ENCODE results near the gene LOC128125822.

LOC128125822 gene

GRCh38 chr6:63578757-63579156 lies 6.5 kb downstream of the LOC128125822 start:
- Histone ChIP-seq H3K4me3 (no peak overlapping the region), H3K27ac (no peak overlapping the region), H3K36me3 (peaks cover 2 to 7% of the 10 kb centered on the region in 2 donors), H3K4me1 (replicated peaks) (no peaks in the 10 kb centered on the region), H3K9me3 (no peaks in the 10 kb centered on the region), H3K27me3 (replicated peaks; ENCODE audit: insufficient read depth) (no peaks in the 10 kb centered on the region)
- TF ChIP-seq POLR2AphosphoS5 (IDR thresholded peaks at IDR 0.05) (no peak), POLR2A (IDR thresholded peaks at IDR 0.05) (no peak), CTCF (IDR thresholded peaks at IDR 0.05) (no peak)
- WGBS, result 96% methylated on average over 2 of the region's 2 CpGs
- no peak for DNase-seq (ENCODE audit: low spot score)
- intact Hi-C loops (cut with DNase I), result no loop called here

GRCh38 chr6:63579937-63580703 lies 7.8 kb downstream of the LOC128125822 start:
- Histone ChIP-seq H3K36me3 (peaks cover 2 to 7% of the 10 kb centered on the region in 2 donors), H3K27me3 (replicated peaks; ENCODE audit: insufficient read depth) (no peaks in the 10 kb centered on the region), H3K4me1 (replicated peaks) (no peaks in the 10 kb centered on the region), H3K27ac (no peak overlapping the region), H3K9me3 (no peaks in the 10 kb centered on the region), H3K4me3 (no peak overlapping the region)
- DNase-seq (ENCODE audit: low spot score), result no peak
- intact Hi-C loops (cut with DNase I), result no loop called here
- WGBS, result 96% methylated on average over 6 of the region's 6 CpGs
- no peak for TF ChIP-seq POLR2AphosphoS5 (IDR thresholded peaks at IDR 0.05)
- TF ChIP-seq POLR2A (IDR thresholded peaks at IDR 0.05), result no peak
- TF ChIP-seq CTCF (IDR thresholded peaks at IDR 0.05), result no peak

GRCh38 chr6:63580704-63580961 lies 8.4 kb downstream of the LOC128125822 start:
- no peak overlapping the region for H3K27ac ChIP-seq
- TF ChIP-seq POLR2A (IDR thresholded peaks at IDR 0.05), result no peak
- no peak for TF ChIP-seq CTCF (IDR thresholded peaks at IDR 0.05)
- no peak for TF ChIP-seq POLR2AphosphoS5 (IDR thresholded peaks at IDR 0.05)
- no peaks in the 10 kb centered on the region for H3K27me3 ChIP-seq (replicated peaks; ENCODE audit: insufficient read depth)
- no peaks in the 10 kb centered on the region for H3K4me1 ChIP-seq (replicated peaks)
- peaks cover 2 to 7% of the 10 kb centered on the region in 2 donors for H3K36me3 ChIP-seq
- no peak for DNase-seq (ENCODE audit: low spot score)
- no peaks in the 10 kb centered on the region for H3K9me3 ChIP-seq
- WGBS, result 85% methylated on average over 3 of the region's 3 CpGs
- no peak overlapping the region for H3K4me3 ChIP-seq
- intact Hi-C loops (cut with DNase I), result no loop called here

- Histone ChIP-seq H3K4me3 (no peak overlapping the region), H3K9me3 (no peaks in the 10 kb centered on the region), H3K4me1 (replicated peaks) (no peaks in the 10 kb centered on the region), H3K27ac (no peak overlapping the region), H3K36me3 (peaks cover 2 to 7% of the 10 kb centered on the region in 2 donors), H3K27me3 (replicated peaks; ENCODE audit: insufficient read depth) (no peaks in the 10 kb centered on the region)
- no peak for DNase-seq (ENCODE audit: low spot score)
- no peak for TF ChIP-seq POLR2A (IDR thresholded peaks at IDR 0.05)
- intact Hi-C loops (cut with DNase I), result no loop called here
- 93% methylated on average over 2 of the region's 2 CpGs for WGBS
Observed at GRCh38 chr6:63581355-63582013, 9.2 kb downstream of the LOC128125822 start.

GRCh38 chr6:63582579-63583231 lies 10.4 kb downstream of the LOC128125822 start:
- TF ChIP-seq POLR2A (IDR thresholded peaks at IDR 0.05) (no peak), CTCF (IDR thresholded peaks at IDR 0.05) (no peak), POLR2AphosphoS5 (IDR thresholded peaks at IDR 0.05) (no peak)
- Histone ChIP-seq H3K4me1 (replicated peaks) (no peaks in the 10 kb centered on the region), H3K36me3 (peaks cover 0 to 7% of the 10 kb centered on the region in 2 donors), H3K27ac (no peak overlapping the region), H3K4me3 (no peak overlapping the region), H3K9me3 (no peaks in the 10 kb centered on the region), H3K27me3 (replicated peaks; ENCODE audit: insufficient read depth) (no peaks in the 10 kb centered on the region)
- intact Hi-C loops (cut with DNase I), result no loop called here
- DNase-seq (ENCODE audit: low spot score), result no peak
- 96% methylated on average over 4 of the region's 4 CpGs for WGBS

Measured in prostate gland (tissue), 2 donors.